HEK293T (cell line): ENCODE data around the gene CUX1.

ENCODE experiments used
- ELF4 ChIP-seq: fragments of 450-650 bp; IDR thresholded peaks from 2 replicates; pipeline ENCODE4 v1.6.1; 2017; ENCODE audit warnings: antibody characterized with exemption
- FOXA1 ChIP-seq: fragments of 450-650 bp; IDR thresholded peaks from 2 replicates; pipeline ENCODE4 v1.6.1; 2016; ENCODE audit warnings: mild to moderate bottlenecking
- HDGF ChIP-seq: fragments of 450-650 bp; IDR thresholded peaks from 2 replicates; pipeline ENCODE4 v1.6.1; 2017; ENCODE audit warnings: antibody characterized with exemption, borderline replicate concordance
- L3MBTL2 ChIP-seq: fragments of 450-650 bp; conservative IDR thresholded peaks from 2 replicates; pipeline ENCODE4 v1.6.1; 2016; ENCODE audit warnings: mild to moderate bottlenecking
- LEF1 ChIP-seq: fragments of 450-650 bp; IDR thresholded peaks from 2 replicates; pipeline ENCODE4 v1.6.1; 2017; ENCODE audit warnings: mild to moderate bottlenecking, borderline replicate concordance
- SP1 ChIP-seq: fragments of 450-650 bp; IDR thresholded peaks from 2 replicates; pipeline ENCODE4 v1.6.1; 2017
- SUZ12 ChIP-seq: fragments of 450-650 bp; IDR thresholded peaks from 2 replicates; pipeline ENCODE4 v1.6.1; 2016; ENCODE audit warnings: mild to moderate bottlenecking
- ZNF384 ChIP-seq: fragments of 450-650 bp; IDR thresholded peaks from 2 replicates; pipeline ENCODE4 v1.6.1; 2016
- TF ChIP-seq, protein P1 (sequence below): fragments of 450-650 bp; IDR thresholded peaks from 2 replicates; pipeline ENCODE4 v1.6.1; 2016

DNA sequence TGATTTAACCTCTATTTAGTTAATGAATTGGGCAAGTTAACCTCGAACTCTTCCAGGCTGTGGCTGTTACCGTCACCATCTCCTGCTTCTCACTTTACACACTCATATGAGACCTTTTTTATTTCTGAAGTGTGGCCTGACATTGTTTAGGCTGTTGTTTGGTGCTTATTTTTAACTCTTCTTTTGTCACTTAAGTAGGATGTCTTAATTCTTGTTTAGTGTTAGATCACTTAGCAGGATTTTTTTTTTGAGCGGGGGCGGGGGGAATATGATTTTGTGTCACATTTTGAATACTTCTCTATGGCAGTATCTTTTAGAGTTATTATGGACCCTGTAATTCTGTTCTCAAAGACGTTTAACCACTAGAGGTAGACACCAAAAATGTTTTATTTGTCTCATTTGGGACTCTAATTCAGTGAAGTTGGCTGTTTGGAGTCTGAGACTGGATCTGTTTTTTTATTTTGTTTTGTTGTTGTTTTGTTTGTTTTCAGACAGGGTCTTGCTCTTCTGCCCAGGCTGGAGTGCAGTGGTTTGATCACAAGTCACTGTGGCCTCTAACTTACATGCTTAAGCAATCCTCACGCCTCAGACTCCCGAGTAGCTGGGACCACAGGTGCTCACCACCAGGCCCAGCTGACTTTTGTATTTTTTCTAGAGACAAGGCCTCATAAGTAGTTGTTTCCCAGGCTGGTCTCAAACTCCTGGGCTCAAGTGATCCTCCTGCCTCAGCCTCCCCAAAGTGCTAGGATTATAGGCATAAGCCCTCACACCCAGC, 73.5 kb downstream of the CUX1 start:
- TF ChIP-seq ELF4, result no peak
- TF ChIP-seq, protein P1, sequence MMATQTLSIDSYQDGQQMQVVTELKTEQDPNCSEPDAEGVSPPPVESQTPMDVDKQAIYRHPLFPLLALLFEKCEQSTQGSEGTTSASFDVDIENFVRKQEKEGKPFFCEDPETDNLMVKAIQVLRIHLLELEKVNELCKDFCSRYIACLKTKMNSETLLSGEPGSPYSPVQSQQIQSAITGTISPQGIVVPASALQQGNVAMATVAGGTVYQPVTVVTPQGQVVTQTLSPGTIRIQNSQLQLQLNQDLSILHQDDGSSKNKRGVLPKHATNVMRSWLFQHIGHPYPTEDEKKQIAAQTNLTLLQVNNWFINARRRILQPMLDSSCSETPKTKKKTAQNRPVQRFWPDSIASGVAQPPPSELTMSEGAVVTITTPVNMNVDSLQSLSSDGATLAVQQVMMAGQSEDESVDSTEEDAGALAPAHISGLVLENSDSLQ, result no peak
- TF ChIP-seq ZNF384, result no peak
- TF ChIP-seq LEF1, result no peak
- no peak for TF ChIP-seq SUZ12
- no peak for TF ChIP-seq HDGF
- no peak for TF ChIP-seq FOXA1
- no peak for TF ChIP-seq SP1
- no peak for TF ChIP-seq L3MBTL2
